Measurements from ENCODE around the gene MSH3. TPM values are rescaled to one million over a fixed set of nuclear protein-coding genes. Genes with fewer than 3 reads are reported as not detected.

The MSH3 gene
- polyA plus RNA-seq, 2 of the 4 experiments (the other 2 are of a cell fraction), result 9.3 to 13.1 TPM

DNA sequence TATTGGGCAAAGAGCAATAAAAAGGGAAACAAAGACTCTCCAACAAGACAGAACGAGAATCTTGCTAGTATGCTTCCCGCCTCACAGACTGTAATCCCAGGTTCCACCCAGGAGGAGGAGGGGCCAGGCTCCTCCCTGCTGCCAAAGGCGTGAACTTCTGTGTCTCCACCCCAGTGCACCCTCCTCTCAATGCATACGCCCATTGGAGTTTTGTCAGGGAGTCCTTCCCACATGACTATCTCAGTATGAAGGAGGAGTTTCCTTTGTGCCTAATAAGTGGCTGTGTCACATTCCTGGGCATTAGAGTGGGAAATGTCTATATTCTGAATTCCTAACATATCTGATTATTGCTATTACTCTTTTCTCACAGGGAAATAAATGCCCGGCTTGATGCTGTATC, 106.7 kb downstream of the MSH3 start:
- H3K4me3 ChIP-seq, result no peak overlapping the region
- H3K4me1 ChIP-seq, result no peaks in the 10 kb centered on the region
- FAIRE-seq (no peak), DNase-seq (ENCODE audit: low read depth in 1 of 2, low spot score in 1 of 2) (peak in 1 of 2 experiments; percentile 3), ATAC-seq (peak in 1 of 2 experiments; percentile 55; a peak in 2 of 6 replicates)
- no peak overlapping the region for H3K4me2 ChIP-seq
- CTCF ChIA-PET, result no interaction called here
- WGBS (ENCODE audit: missing lambda C conversion rate), result 90% methylated on average over 5 of the region's 5 CpGs
- no peaks in the 10 kb centered on the region for H3K9me3 ChIP-seq
- no peak for TF ChIP-seq PBX3 (IDR thresholded peaks at IDR 0.05)
- no peak for TF ChIP-seq ESRRA (IDR thresholded peaks at IDR 0.05; ENCODE audit: borderline replicate concordance, low read length)
- no peak for TF ChIP-seq ZNF302 (CRISPR knock-in tag; IDR thresholded peaks at IDR 0.05)
- no peak for TF ChIP-seq TP53 (CRISPR knock-in tag; IDR thresholded peaks at IDR 0.05)
- no peak for TF ChIP-seq EHMT2 (IDR thresholded peaks at IDR 0.05; ENCODE audit: low read depth)
- TF ChIP-seq REST (IDR thresholded peaks at IDR 0.05), result no peak
- TF ChIP-seq, protein P1, sequence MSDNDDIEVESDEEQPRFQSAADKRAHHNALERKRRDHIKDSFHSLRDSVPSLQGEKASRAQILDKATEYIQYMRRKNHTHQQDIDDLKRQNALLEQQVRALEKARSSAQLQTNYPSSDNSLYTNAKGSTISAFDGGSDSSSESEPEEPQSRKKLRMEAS (IDR thresholded peaks at IDR 0.05), result no peak
- no peak for TF ChIP-seq CHD2 (IDR thresholded peaks at IDR 0.05; ENCODE audit: low read length, partially characterized antibody)
- H3K27ac ChIP-seq, result no peak overlapping the region
- POLR2A ChIA-PET, result no interaction called here

DNA sequence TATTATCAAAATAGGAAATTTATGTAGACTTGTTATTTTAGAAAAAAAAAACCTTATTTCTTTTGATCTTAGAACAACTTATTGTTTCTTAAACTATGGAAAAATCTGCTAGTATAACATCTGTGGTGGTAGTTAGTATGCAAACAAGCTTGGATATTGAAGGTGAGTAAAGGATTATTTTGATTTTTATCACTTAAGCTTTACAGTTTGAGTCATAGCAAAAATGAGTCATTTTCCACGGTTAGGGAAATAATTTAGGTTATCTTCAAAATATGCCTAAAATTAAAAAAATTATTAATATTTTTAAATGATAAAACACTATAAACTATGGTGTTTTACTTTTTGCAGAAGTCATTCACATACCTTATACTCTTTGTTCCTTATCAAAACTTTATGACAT, 107.5 kb downstream of the MSH3 start:
- FAIRE-seq (no peak), ATAC-seq (no peak), DNase-seq (ENCODE audit: low read depth in 1 of 2, low spot score in 1 of 2) (no peak)
- WGBS (ENCODE audit: missing lambda C conversion rate), result 5% methylated on average over 1 of the region's 1 CpG
- Histone ChIP-seq H3K27ac (no peak overlapping the region), H3K4me2 (no peak overlapping the region), H3K9me3 (no peaks in the 10 kb centered on the region), H3K4me3 (no peak overlapping the region), H3K4me1 (no peaks in the 10 kb centered on the region)
- POLR2A ChIA-PET, result no interaction called here
- CTCF ChIA-PET, result no interaction called here
- TF ChIP-seq RAD21 (conservative IDR thresholded peaks at IDR 0.05 in 1 of 2, IDR thresholded peaks at IDR 0.05 in 1 of 2) (no peak), RNF2 (IDR thresholded peaks at IDR 0.05; ENCODE audit: borderline replicate concordance, low read depth) (no peak), NFE2L2 (conservative IDR thresholded peaks at IDR 0.05; ENCODE audit: low read length) (no peak), ZC3H11A (IDR thresholded peaks at IDR 0.05) (no peak), CBX8 (IDR thresholded peaks at IDR 0.05) (no peak), JUN (IDR thresholded peaks at IDR 0.05) (no peak)

DNA sequence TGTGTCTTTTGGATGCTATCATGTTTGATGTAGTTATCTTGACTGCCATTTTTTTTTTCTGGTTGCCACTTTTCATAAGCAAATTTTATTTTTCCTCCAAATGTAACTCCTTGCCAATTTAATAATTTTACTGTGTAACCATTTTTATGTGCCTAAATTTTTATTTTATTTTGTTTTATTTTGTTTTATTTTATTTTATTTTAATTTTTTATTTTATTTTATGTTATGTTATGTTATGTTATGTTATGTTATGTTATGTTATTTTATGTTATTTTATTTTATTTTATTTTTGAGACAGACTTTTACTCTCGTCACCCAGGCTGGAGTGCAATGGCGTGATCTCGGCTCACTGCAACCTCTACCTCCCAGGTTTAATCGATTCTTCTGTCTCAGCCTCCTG, 108.1 kb downstream of the MSH3 start:
- ChIA-PET POLR2A (no interaction called here), CTCF (no interaction called here)
- Histone ChIP-seq H3K4me1 (no peaks in the 10 kb centered on the region), H3K9me3 (no peaks in the 10 kb centered on the region), H3K27ac (no peak overlapping the region), H3K4me2 (no peak overlapping the region), H3K4me3 (no peak overlapping the region)
- ATAC-seq (no peak), DNase-seq (ENCODE audit: low read depth in 1 of 2, low spot score in 1 of 2) (no peak), FAIRE-seq (no peak)
- WGBS (ENCODE audit: missing lambda C conversion rate), result 100% methylated on average over 4 of the region's 4 CpGs
- TF ChIP-seq CHD2 (IDR thresholded peaks at IDR 0.05; ENCODE audit: low read length, partially characterized antibody), result no peak

- no peak for DNase-seq (ENCODE audit: low read depth in 1 of 2, low spot score in 1 of 2)
- Histone ChIP-seq H3K4me3 (no peak overlapping the region), H3K9me3 (no peaks in the 10 kb centered on the region), H3K4me1 (no peaks in the 10 kb centered on the region), H3K27ac (no peak overlapping the region), H3K4me2 (no peak overlapping the region)
- WGBS (ENCODE audit: missing lambda C conversion rate), result 74% methylated on average over 3 of the region's 3 CpGs
- no peak for FAIRE-seq
- ChIA-PET CTCF (no interaction called here), POLR2A (no interaction called here)
- no peak for ATAC-seq
- TF ChIP-seq KDM1A (IDR thresholded peaks at IDR 0.05; ENCODE audit: low read depth) (no peak), CHD2 (IDR thresholded peaks at IDR 0.05; ENCODE audit: low read length, partially characterized antibody) (no peak), GATA3 (IDR thresholded peaks at IDR 0.05; ENCODE audit: borderline replicate concordance) (no peak), USF2 (IDR thresholded peaks at IDR 0.05) (no peak), ZNF302 (CRISPR knock-in tag; IDR thresholded peaks at IDR 0.05) (no peak), RFX5 (IDR thresholded peaks at IDR 0.05) (no peak), CBX8 (IDR thresholded peaks at IDR 0.05) (no peak), BHLHE40 (IDR thresholded peaks at IDR 0.05; ENCODE audit: low read depth, low read length) (no peak), EHF (CRISPR knock-in tag; IDR thresholded peaks at IDR 0.05) (no peak), RNF2 (IDR thresholded peaks at IDR 0.05; ENCODE audit: borderline replicate concordance, low read depth) (no peak)
- TF ChIP-seq, protein P2, sequence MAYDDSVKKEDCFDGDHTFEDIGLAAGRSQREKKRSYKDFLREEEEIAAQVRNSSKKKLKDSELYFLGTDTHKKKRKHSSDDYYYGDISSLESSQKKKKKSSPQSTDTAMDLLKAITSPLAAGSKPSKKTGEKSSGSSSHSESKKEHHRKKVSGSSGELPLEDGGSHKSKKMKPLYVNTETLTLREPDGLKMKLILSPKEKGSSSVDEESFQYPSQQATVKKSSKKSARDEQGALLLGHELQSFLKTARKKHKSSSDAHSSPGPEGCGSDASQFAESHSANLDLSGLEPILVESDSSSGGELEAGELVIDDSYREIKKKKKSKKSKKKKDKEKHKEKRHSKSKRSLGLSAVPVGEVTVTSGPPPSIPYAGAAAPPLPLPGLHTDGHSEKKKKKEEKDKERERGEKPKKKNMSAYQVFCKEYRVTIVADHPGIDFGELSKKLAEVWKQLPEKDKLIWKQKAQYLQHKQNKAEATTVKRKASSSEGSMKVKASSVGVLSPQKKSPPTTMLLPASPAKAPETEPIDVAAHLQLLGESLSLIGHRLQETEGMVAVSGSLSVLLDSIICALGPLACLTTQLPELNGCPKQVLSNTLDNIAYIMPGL (CRISPR knock-in tag; IDR thresholded peaks at IDR 0.05; ENCODE audit: borderline replicate concordance), result no peak
- TF ChIP-seq, protein P3, sequence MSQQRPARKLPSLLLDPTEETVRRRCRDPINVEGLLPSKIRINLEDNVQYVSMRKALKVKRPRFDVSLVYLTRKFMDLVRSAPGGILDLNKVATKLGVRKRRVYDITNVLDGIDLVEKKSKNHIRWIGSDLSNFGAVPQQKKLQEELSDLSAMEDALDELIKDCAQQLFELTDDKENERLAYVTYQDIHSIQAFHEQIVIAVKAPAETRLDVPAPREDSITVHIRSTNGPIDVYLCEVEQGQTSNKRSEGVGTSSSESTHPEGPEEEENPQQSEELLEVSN (IDR thresholded peaks at IDR 0.05; ENCODE audit: borderline replicate concordance, low read depth), result no peak
Measured at GRCh38 chr5:80763211-80763610, 108.8 kb downstream of the MSH3 start.
